ENCODE measurements around the gene TTC27. TPM values are rescaled to one million over a fixed set of nuclear protein-coding genes. Genes with fewer than 3 reads are reported as not detected.

TTC27 gene
- total RNA-seq, 1 donor from 2014 or later: 7.5 TPM

DNA sequence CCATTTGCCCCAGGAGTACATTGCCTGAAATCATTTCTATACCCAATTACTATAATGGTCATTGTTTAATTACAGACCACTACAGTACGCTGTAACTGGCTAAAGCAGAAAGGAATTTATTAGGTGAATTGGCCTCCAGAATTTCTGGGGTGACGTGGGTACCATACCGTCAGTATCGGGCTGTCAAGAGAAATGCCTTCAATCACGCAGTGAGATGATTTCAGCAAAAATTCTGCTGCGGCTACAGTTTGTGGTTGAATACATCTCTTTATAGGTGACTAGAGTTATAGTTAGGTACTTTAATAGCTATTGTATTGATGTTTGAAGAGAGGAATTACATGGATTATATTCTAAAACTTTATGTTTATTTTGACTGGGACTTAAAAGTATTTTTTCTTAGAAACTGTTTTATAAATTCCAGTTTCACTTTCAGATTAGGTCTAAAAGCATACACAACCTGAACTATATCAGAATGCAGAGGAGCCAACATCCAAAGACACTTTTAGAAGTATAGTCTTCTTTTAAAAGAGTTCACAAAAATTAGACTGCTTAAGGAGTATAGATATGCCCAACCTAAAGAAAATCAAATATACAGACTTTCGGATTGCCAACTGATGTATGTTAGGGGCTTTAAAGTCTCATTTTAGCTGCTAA, 128.4 kb downstream of the TTC27 start:
- peaks cover 16% of the 10 kb centered on the region for H3K36me3 ChIP-seq
- peak overlapping the region; percentile 40 for H3K4me3 ChIP-seq
- TF ChIP-seq CTCF (IDR thresholded peaks at IDR 0.05; ENCODE audit: borderline replicate concordance): no peak
- intact Hi-C loops (cut with micrococcal nuclease): no loop called here
- H3K27me3 ChIP-seq (ENCODE audit: low read depth): no peaks in the 10 kb centered on the region
- peaks cover 29% of the 10 kb centered on the region for H3K4me1 ChIP-seq
- H3K9me3 ChIP-seq (replicated peaks): no peaks in the 10 kb centered on the region
- DNase-seq: no peak
- H3K27ac ChIP-seq (replicated peaks): no peak overlapping the region

GRCh38 chr2:32758232-32758631, 130.4 kb downstream of the TTC27 start:
- peak; percentile 30 for DNase-seq
- Histone ChIP-seq H3K27ac (replicated peaks) (peak overlapping the region; percentile 61), H3K27me3 (ENCODE audit: low read depth) (no peaks in the 10 kb centered on the region), H3K9me3 (replicated peaks) (no peaks in the 10 kb centered on the region), H3K4me1 (peaks cover 8% of the 10 kb centered on the region), H3K4me3 (peak overlapping the region; percentile 37), H3K36me3 (peaks cover 16% of the 10 kb centered on the region)
- intact Hi-C loops (cut with micrococcal nuclease): no loop called here
- no peak for TF ChIP-seq CTCF (IDR thresholded peaks at IDR 0.05; ENCODE audit: borderline replicate concordance)

GRCh38 chr2:32760628-32761027, 132.8 kb downstream of the TTC27 start:
- Histone ChIP-seq H3K36me3 (peaks cover 19% of the 10 kb centered on the region), H3K27ac (replicated peaks) (no peak overlapping the region), H3K27me3 (ENCODE audit: low read depth) (no peaks in the 10 kb centered on the region), H3K4me3 (no peak overlapping the region), H3K4me1 (peaks cover 8% of the 10 kb centered on the region), H3K9me3 (replicated peaks) (no peaks in the 10 kb centered on the region)
- intact Hi-C loops (cut with micrococcal nuclease): no loop called here
- TF ChIP-seq CTCF (IDR thresholded peaks at IDR 0.05; ENCODE audit: borderline replicate concordance): no peak
- no peak for DNase-seq

GRCh38 chr2:32768387-32769174, 140.7 kb downstream of the TTC27 start:
- no peaks in the 10 kb centered on the region for H3K27me3 ChIP-seq (ENCODE audit: low read depth)
- H3K36me3 ChIP-seq: peaks cover 8% of the 10 kb centered on the region
- H3K4me1 ChIP-seq: peaks cover 48% of the 10 kb centered on the region
- no peak for TF ChIP-seq CTCF (IDR thresholded peaks at IDR 0.05; ENCODE audit: borderline replicate concordance)
- intact Hi-C loops (cut with micrococcal nuclease): no loop called here
- DNase-seq: no peak
- no peak overlapping the region for H3K4me3 ChIP-seq
- no peaks in the 10 kb centered on the region for H3K9me3 ChIP-seq (replicated peaks)
- peak overlapping the region; percentile 55 for H3K27ac ChIP-seq (replicated peaks)

- Histone ChIP-seq H3K4me3 (no peak overlapping the region), H3K36me3 (peaks cover 7% of the 10 kb centered on the region), H3K4me1 (peaks cover 49% of the 10 kb centered on the region), H3K27ac (replicated peaks) (peak overlapping the region; percentile 55), H3K27me3 (ENCODE audit: low read depth) (no peaks in the 10 kb centered on the region), H3K9me3 (replicated peaks) (no peaks in the 10 kb centered on the region)
- intact Hi-C loops (cut with micrococcal nuclease): loop anchor here (10.0 kb wide), 2 partner anchors 174 to 264 kb away; partner anchors contain the start of gene LTBP1
- DNase-seq: no peak
- TF ChIP-seq CTCF (IDR thresholded peaks at IDR 0.05; ENCODE audit: borderline replicate concordance): no peak
Measured at GRCh38 chr2:32770360-32770759, 142.5 kb downstream of the TTC27 start.
